ENCODE results near the gene LAMP1. TPM values are rescaled to one million over a fixed set of nuclear protein-coding genes. Genes with fewer than 3 reads are reported as not detected.
A peak's percentile ranks its signal among the peaks of the same experiment; 100 is the strongest.
"Not testable (repeated sequence)": the region's sequence is repeated elsewhere in the genome, so short reads cannot be mapped to it uniquely, and the experiment has no call there.

The LAMP1 gene
- total RNA-seq, 1 donor: 92.6 TPM

DNA sequence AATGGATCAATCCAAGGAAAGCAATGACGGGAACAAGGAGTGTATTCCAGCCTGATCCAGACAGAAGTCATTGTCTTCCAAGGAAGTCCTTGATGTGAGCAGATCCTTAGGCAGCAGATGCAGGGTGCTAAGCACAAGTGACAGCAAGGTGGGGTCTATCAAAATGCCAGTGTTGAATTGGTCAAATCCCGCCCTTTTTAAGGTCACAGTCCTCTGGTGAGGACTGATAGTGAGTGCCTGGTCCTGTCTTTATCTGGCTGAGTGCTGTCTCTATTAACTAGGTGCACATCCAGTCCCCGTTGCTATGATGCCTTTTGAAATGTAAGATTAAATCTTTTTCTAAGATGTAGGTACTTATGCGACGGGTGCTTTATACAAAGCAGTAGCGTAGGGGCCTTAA lies 1.3 kb upstream of the LAMP1 start:
- no peak for DNase-seq (ENCODE audit: low read depth in 2 of 3, low spot score in 2 of 3)

- peak; percentile 30 to 73 (median 54) for DNase-seq (ENCODE audit: low read depth in 2 of 3, low spot score in 2 of 3)
These were observed 467 bp downstream of the LAMP1 start for GRCh38 chr13:113297370-113298042.

DNA sequence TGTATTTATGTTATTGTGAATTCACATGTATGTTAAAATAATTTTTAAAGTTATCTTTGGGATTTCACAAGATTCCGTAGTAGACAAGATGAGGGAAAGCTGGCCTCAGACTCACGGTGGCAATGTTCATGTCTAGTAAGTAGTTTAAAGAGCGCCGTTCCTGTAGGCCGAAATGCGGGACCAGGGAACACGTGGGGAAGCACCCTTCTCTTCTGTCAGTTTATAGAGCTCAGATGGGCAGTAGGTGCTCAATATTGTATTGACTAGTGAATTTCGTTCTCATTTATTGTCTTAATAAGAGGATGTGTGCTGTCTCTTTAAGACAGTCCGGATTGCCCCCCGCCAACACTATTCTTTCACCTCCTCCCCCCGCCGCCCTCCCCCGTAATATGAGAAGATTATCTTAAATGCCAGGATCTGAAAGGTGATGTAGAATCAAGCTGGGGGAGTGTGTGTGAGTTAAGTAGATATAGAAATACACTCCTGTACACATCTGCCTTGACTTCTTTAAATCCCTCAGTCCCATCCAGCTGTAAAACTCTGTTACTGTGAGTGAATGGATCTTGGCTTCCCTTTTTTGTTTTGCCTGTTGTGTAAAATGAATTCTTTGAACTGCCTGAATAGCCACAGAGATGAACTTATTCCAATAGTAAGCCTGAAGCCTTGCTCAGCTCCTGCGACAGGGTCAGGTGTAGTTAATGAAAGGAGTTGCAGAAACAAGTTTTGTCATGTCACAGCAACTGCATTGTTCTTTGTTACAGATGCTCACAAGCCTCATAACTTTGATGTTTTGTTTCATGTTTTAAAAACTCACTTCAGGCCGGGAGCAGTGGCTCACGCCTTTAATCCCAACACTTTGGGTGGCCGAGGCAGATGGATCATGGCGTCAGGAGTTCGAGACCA lies 1.3 kb downstream of the LAMP1 start:
- DNase-seq (ENCODE audit: low read depth in 2 of 3, low spot score in 2 of 3): peak in 1 of 3 donors; percentile 6

DNA sequence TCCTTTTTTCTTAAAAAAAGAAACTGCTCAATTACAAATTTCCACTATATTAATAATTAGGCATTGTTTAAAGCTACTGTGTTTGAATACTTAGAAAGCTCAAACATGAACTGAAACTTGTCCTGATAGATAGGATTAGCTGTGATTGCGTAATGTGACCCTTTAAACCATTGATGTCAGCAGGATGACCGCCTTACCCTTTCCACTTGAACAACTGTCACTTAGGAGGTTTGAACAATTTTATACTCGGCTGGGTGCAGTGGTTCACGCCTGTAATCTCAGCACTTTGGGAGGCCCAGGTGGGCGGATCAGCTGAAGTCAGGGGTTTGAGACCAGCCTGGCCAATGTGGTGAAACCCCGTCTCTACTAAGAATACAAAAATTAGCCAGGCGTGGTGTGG lies 2.9 kb downstream of the LAMP1 start:
- no peak for DNase-seq (ENCODE audit: low read depth in 2 of 3, low spot score in 2 of 3)

DNA sequence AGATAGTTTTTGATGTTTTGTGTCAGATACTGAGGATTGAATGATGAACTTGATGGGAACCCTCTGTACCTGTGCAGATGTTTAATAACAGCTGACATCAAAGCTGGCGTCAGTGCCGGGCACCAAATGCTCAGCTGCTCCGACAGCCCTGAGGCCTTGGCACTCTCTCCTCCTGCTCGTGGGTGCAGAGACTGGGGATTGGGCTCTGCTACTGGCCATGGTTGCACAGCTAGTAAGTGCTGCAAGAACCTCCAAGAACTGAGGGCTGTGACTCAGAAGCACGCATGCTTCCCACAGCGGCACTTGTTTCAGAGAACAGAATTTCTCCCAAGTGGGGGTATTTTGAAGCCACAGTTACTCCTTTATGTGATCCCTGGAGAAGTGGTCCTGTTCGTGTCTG lies 5.9 kb downstream of the LAMP1 start:
- DNase-seq (ENCODE audit: low read depth in 2 of 3, low spot score in 2 of 3): no peak

DNA sequence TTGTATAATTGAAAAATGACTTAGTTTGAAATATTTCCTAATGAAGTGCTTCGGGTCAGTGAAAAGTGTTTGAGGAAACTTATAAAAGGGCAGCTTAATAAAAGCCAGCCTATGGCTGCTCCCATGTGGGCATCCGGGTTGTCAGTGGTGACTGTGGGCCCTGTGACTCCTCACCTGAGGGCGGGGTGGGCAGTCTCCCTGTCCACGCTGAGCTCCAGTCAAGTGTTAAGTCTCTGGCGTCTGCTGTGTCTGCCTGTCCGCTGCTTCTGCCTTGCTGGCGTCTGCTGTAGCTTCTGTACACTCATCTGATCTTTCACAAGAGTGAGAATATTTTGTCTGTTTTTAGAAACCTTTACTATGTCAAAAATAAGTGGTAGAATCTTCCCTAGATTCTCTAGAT lies 7.1 kb downstream of the LAMP1 start:
- DNase-seq (ENCODE audit: low read depth in 2 of 3, low spot score in 2 of 3): no peak

DNA sequence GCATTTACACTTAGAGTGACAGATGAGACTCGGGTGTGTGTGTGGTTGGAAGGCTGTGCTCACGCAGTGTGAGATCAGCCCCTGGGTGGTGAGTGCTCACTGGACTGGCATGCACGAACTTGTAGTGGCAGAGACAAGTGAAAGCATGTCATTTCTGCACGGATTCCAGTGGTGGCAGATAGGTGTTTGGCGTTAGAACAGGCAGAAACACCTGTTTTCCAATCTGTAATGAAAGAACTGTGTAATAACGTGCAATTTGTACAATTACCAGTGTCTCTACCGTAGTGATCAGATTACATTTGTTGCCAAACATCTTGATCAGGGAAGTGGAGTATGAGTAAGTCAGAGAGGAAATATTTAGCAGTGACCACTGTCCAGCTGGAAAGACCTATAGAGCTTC lies 8.2 kb downstream of the LAMP1 start:
- no peak for DNase-seq (ENCODE audit: low read depth in 2 of 3, low spot score in 2 of 3)

- no peak for DNase-seq (ENCODE audit: low read depth in 2 of 3, low spot score in 2 of 3)
These were observed 10.5 kb downstream of the LAMP1 start for GRCh38 chr13:113307491-113307890.

DNA sequence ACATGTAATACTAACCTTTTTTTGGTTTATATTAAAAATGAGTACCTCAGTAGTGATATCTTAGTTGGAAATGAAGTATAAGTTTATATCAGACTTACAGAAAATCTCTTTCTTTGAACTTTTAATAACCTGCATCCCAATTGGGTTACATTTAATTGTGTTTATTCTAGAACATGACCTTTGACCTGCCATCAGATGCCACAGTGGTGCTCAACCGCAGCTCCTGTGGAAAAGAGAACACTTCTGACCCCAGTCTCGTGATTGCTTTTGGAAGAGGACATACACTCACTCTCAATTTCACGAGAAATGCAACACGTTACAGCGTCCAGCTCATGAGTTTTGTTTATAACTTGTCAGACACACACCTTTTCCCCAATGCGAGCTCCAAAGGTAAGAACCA lies 12.4 kb downstream of the LAMP1 start:
- no peak for DNase-seq (ENCODE audit: low read depth in 2 of 3, low spot score in 2 of 3)

DNA sequence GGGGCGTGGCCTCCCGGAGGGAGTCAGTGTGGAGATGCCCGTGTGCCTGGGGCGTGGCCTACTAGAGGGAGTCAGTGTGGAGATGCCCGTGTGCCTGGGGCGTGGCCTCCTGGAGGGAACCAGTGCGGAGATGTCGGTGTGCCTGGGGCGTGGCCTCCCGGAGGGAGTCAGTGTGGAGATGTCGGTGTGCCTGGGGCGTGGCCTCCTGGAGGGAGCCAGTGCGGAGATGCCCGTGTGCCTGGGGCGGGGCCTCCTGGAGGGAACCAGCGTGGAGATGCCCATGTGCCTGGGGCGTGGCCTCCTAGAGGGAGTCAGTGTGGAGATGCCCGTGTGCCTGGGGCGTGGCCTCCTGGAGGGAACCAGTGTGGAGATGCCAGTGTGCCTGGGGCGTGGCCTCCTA lies 17.1 kb downstream of the LAMP1 start:
- DNase-seq (ENCODE audit: low read depth in 2 of 3, low spot score in 2 of 3): not testable (repeated sequence)

DNA sequence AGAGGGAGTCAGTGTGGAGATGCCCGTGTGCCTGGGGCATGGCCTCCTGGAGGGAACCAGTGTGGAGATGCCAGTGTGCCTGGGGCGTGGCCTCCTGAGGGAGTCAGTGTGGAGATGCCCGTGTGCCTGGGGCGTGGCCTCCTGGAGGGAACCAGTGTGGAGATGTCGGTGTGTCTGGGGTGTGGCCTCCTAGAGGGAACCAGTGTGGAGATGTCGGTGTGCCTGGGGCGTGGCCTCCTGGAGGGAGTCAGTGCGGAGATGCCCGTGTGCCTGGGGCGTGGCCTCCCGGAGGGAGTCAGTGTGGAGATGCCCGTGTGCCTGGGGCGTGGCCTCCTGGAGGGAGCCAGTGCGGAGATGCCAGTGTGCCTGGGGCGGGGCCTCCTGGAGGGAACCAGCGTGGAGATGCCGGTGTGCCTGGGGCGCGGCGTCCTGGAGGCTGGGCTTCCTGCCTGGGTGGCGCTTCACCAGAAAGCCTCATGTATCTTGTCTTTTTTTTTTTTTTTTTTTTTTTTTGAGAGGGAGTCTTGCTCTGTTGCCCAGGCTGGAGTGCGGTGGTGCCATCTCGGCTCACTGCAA lies 17.9 kb downstream of the LAMP1 start:
- DNase-seq (ENCODE audit: low read depth in 2 of 3, low spot score in 2 of 3): not testable (repeated sequence)

- DNase-seq (ENCODE audit: low read depth in 2 of 3, low spot score in 2 of 3): no peak
These were observed 19.0 kb downstream of the LAMP1 start for GRCh38 chr13:113315992-113316391.

DNA sequence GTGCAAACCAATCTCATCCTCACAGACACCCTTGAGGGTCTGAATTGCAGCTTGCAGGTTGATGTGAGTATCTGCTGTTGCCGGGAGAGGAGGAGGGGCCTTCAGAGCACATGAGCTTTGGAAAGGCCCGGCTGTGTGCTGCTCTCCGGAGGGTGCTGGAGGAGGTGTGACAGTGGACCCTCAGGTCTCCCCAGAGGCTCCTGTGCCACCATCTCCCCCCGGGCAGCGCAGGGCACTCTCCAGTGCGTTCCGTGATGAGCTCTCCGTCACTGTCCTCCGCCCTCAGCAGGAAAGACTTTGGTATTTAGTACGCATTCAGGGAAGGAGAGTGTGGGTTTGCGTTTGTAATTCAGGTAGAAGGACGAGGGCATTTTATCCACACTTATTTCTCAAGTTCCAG lies 20.0 kb downstream of the LAMP1 start:
- no peak for DNase-seq (ENCODE audit: low read depth in 2 of 3, low spot score in 2 of 3)

- no peak for DNase-seq (ENCODE audit: low read depth in 2 of 3, low spot score in 2 of 3)
These were observed 21.9 kb downstream of the LAMP1 start for GRCh38 chr13:113318956-113319355.

GRCh38 chr13:113319371-113319770 lies 22.3 kb downstream of the LAMP1 start:
- no peak for DNase-seq (ENCODE audit: low read depth in 2 of 3, low spot score in 2 of 3)

DNA sequence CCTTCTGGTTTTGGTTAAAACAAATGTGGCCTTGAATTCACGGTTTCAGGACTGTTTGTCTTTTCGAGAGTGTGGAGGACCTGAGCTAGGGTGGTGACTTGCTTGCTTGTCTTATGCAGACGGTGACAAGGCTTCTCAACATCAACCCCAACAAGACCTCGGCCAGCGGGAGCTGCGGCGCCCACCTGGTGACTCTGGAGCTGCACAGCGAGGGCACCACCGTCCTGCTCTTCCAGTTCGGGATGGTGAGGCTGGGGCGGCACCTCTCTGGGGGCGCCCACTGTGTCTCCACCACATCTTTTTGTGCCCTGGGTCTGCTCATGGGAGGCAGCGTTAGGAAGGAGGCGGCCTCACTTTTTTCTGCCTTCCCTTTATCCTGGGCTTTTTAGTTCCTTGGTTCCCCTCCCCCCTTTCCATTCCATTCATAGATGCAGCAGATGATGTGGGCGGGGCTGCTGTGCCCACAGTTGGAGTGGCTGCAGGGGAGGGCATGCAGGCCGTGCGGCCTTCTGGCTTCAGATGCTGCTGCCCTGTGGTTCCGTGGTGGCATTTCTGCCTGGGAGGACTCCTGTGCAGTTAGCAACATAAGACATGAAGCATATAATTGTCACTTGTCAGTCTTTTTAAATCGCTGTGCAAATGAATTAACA lies 23.3 kb downstream of the LAMP1 start:
- no peak for DNase-seq (ENCODE audit: low read depth in 2 of 3, low spot score in 2 of 3)

DNA sequence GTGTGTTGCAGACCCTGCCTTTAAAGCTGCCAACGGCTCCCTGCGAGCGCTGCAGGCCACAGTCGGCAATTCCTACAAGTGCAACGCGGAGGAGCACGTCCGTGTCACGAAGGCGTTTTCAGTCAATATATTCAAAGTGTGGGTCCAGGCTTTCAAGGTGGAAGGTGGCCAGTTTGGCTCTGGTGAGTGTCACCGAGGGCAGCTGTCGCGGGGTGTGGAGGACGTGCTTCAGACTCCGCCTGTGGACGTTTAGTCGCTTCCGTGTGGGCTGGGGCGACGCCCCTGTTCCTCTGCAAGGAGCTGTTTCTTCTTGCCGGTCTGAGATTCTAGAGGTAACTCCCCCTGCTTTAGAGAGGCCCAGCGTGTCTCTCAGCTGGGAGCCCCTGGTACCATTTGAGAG lies 24.5 kb downstream of the LAMP1 start:
- DNase-seq (ENCODE audit: low read depth in 2 of 3, low spot score in 2 of 3): no peak

DNA sequence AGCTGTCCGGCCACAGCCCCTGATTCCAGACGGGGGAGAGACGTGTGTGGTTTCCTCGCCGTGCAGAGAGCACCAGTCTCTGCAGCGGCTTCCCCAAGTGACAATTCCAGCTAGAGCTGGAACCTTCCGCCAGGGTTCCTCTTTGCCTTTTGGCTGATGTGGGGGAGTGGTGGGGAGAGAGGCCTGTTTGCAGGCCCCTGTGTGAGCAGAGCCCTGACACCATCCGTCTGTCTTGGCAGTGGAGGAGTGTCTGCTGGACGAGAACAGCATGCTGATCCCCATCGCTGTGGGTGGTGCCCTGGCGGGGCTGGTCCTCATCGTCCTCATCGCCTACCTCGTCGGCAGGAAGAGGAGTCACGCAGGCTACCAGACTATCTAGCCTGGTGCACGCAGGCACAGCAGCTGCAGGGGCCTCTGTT lies 25.0 kb downstream of the LAMP1 start:
- DNase-seq (ENCODE audit: low read depth in 2 of 3, low spot score in 2 of 3): no peak

DNA sequence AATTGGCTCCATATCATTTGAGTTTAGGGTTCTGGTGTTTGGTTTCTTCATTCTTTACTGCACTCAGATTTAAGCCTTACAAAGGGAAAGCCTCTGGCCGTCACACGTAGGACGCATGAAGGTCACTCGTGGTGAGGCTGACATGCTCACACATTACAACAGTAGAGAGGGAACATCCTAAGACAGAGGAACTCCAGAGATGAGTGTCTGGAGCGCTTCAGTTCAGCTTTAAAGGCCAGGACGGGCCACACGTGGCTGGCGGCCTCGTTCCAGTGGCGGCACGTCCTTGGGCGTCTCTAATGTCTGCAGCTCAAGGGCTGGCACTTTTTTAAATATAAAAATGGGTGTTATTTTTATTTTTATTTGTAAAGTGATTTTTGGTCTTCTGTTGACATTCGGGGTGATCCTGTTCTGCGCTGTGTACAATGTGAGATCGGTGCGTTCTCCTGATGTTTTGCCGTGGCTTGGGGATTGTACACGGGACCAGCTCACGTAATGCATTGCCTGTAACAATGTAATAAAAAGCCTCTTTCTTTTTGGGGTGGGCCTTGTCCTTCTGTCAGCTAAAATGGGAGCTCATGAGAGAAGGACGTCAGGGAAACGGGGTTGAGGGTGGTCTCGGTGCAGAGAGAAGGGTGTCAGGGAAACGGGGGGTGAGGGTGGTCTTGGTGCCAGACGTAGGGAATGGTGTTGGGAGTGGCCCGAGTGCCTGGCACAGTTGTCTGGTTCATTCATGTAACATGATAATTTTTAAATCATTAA lies 26.0 kb downstream of the LAMP1 start:
- DNase-seq (ENCODE audit: low read depth in 2 of 3, low spot score in 2 of 3): no peak

GRCh38 chr13:113323869-113324268 lies 26.8 kb downstream of the LAMP1 start:
- no peak for DNase-seq (ENCODE audit: low read depth in 2 of 3, low spot score in 2 of 3)

DNA sequence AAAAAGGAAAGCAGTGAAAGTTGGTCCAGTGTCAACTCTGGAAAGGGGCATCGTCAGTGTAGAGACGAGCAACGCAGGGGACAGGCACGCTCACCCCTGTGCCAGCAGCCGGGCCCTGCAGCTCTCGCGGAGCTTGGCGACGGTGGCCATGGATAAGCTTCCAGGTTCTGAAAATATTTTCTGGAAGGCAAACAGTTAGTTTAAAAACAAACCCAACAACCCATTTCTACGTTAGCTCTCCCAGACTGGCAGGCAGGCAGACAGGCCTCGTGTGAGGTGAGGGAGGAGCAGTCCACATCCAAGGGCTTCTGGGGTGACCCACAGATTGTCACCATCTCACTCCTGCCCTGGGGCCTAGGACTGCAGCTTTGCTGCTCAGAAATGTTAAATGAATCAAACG lies 27.4 kb downstream of the LAMP1 start:
- no peak for DNase-seq (ENCODE audit: low read depth in 2 of 3, low spot score in 2 of 3)

Measured in hematopoietic multipotent progenitor cell (in vitro differentiated cells).